IPS-18c (cell line): Measurements from ENCODE around the gene MMP14.

Experiments
- H3K4me3 ChIP-seq: 2 replicates; pipeline ENCODE4 v1.7.0; 2013; ENCODE audit warnings: low read depth, mild to moderate bottlenecking, low read length, moderate library complexity; ENCODE audit not compliant: insufficient read depth
- H3K9me3 ChIP-seq: one replicate; pipeline ENCODE4 v1.6.1; 2013; ENCODE audit warnings: mild to moderate bottlenecking, low read length, moderate library complexity; ENCODE audit not compliant: control insufficient read depth, insufficient read depth

The MMP14 gene

GRCh38 chr14:22870811-22871223 is 34.4 kb downstream of the MMP14 start:
- Histone ChIP-seq H3K4me3 (peak overlapping the region; percentile 82; the same call in 1 of the 2 replicates), H3K9me3 (no peaks in the 10 kb centered on the region)

GRCh38 chr14:22871224-22872032 is 35.0 kb downstream of the MMP14 start, which contains the start of gene LRP10:
LRP10 (plus strand) TSS chr14:22871740; CDS start chr14:22872304, 564 bp downstream.
- peaks cover 2% of the 10 kb centered on the region for H3K9me3 ChIP-seq
- H3K4me3 ChIP-seq: peak within 1 kb of the TSS; percentile 82

- Histone ChIP-seq H3K9me3 (peaks cover 2% of the 10 kb centered on the region), H3K4me3 (peak overlapping the region; percentile 82)
Measured at GRCh38 chr14:22872033-22872832, 35.8 kb downstream of the MMP14 start.

DNA sequence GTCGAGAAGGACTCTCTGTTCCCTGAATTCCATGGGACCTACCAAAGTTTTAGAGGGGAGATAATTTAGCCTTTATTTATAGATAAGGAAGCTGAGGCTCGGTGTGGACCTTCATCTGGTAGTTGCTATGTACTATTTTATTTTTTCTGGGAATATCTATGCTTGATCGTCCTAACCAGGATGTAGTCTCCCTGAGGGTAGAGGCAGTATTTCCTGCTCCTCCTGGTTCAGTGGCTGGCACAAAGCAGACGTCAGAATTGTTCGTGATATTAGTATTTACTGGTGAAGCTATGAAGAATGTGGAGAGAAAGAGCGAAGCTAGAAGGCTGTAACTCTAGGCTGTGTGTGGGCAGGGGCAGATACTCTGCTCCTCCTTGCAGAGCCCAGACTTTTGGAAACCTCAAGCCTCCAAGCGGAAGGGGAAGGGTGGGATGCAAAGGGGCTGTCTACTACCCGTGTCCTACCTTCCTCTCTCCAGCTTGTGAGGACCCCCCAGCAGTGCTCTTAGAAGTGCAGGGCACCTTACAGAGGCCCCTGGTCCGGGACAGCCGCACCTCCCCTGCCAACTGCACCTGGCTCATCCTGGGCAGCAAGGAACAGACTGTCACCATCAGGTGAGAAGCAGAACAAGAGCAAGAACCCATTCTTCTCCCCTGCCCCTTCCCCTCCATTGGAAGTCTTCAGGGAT is 36.6 kb downstream of the MMP14 start:
- Histone ChIP-seq H3K4me3 (no peak overlapping the region), H3K9me3 (peaks cover 2% of the 10 kb centered on the region)

DNA sequence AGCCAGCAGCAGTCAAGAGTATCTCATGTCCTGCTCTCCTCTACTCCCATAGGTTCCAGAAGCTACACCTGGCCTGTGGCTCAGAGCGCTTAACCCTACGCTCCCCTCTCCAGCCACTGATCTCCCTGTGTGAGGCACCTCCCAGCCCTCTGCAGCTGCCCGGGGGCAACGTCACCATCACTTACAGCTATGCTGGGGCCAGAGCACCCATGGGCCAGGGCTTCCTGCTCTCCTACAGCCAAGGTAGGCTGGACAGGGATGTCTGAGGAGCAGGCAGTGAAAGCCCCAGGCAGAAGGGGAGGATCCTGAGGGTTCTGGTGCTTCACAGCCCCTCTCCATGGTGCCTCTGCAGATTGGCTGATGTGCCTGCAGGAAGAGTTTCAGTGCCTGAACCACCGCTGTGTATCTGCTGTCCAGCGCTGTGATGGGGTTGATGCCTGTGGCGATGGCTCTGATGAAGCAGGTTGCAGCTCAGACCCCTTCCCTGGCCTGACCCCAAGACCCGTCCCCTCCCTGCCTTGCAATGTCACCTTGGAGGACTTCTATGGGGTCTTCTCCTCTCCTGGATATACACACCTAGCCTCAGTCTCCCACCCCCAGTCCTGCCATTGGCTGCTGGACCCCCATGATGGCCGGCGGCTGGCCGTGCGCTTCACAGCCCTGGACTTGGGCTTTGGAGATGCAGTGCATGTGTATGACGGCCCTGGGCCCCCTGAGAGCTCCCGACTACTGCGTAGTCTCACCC is 38.8 kb downstream of the MMP14 start:
- Histone ChIP-seq H3K4me3 (no peak overlapping the region), H3K9me3 (peaks cover 2% of the 10 kb centered on the region)

GRCh38 chr14:22875748-22876319 is 39.4 kb downstream of the MMP14 start:
- Histone ChIP-seq H3K9me3 (peaks cover 2% of the 10 kb centered on the region), H3K4me3 (no peak overlapping the region)

DNA sequence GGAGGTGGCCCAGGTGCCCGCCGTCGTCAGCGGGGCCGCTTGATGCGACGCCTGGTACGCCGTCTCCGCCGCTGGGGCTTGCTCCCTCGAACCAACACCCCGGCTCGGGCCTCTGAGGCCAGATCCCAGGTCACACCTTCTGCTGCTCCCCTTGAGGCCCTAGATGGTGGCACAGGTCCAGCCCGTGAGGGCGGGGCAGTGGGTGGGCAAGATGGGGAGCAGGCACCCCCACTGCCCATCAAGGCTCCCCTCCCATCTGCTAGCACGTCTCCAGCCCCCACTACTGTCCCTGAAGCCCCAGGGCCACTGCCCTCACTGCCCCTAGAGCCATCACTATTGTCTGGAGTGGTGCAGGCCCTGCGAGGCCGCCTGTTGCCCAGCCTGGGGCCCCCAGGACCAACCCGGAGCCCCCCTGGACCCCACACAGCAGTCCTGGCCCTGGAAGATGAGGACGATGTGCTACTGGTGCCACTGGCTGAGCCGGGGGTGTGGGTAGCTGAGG is 40.7 kb downstream of the MMP14 start:
- no peak overlapping the region for H3K4me3 ChIP-seq
- H3K9me3 ChIP-seq: peaks cover 2% of the 10 kb centered on the region

DNA sequence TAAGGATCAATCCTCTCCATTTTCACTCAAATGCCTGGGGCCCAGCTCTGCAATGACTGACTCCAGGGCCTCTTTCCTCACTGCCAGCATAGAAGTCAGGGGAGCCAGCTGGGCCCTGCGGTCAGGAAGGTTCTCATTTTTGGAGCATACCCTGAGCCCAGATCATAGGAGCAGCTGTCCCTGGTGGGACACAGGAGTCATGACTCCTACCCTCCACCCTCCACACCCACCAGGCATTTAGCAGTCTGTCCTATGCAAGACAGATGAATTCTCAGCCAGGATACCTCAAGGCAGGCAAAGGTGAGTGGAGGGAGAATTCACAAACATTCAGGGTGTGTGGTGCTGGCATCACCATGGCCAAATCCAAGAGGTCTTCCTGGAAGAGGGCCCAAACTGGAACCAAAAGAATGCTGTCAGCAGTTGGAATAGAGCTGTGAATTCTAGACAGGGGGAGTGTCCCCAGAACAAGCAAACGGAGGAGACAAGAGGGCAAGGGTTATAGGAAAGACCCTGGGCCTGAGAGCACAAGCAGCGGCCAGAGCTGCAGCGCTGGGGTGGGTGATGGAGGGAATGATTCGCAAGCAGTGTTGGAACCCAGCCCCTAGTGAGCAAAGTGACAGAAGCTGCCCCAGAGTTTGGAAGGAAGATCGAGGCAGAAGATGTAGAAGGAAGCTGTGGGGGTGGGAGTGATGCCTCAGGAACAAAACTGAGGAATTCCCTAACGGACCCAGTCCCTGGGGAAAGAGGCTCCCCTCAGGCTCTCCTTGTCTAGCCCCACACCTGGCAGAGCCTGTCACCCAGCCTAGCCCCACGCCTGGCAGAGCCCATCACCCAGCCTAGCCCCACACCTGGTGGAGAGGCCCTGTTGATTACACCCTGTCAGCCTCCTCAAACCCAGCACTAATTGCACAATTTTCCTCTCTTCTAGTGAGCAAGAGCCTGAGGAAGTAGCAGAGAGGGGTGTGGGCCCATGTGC is 42.2 kb downstream of the MMP14 start:
- H3K9me3 ChIP-seq: peaks cover 2% of the 10 kb centered on the region
- H3K4me3 ChIP-seq: no peak overlapping the region

DNA sequence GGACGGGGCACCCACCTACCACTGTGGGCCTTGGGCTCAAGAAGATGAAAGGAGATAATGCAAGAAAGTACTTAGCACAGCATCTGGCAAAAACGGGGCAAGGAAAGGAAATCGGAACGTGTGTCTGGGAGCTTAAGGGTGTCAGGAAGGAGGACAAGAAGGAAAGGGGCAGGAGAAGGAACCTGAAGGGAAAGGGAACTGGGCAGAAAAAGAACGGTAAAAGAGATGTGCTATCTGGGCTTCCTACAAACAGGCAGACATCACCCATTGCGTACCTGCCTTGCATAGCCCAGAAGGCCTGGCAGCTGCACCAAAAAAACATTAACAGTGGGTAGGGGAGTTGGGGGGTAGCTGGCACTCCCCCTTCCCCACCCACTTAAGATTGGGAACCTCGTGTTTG is 45.7 kb downstream of the MMP14 start:
- Histone ChIP-seq H3K9me3 (no peaks in the 10 kb centered on the region), H3K4me3 (no peak overlapping the region)

- peak overlapping the region; percentile 41 for H3K4me3 ChIP-seq
- no peaks in the 10 kb centered on the region for H3K9me3 ChIP-seq
Measured at GRCh38 chr14:22882529-22883172, 46.3 kb downstream of the MMP14 start.

DNA sequence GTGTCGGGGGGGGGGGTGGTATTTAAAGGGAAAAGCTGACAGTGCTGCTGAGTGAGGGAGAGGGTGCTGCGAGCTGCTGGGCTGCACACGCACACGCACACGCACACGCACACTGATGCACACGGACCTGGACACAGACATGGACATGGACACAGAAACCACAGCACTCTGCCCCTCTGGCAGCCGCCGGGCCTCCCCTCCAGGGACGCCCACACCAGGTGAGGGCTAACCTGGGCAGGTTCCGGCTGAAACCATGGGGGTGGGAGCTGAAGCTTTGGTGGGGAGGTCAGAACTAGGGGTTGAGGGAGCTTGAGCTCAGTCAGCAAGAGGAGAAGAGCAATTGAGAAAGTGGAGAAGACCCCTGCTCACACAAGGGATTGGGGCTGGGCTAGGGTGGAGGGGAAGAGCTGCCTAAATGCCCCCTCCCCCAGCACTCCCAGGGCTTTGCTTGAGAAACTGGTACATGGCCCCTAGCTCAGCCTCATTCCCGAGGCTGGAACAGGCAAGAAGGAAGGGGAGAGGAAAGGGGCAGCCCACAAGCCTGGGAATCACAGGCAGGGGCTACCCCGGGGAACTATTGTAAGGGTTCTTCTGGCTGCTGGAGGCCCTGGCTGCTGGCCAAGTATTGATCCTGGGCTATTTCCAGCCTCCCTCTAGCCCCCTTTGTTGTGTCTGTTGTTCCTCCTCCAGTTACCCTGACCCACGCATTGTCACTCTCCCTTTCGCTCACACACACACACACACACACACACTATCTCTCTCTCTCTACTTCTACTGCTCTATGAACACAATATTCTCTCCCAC is 47.0 kb downstream of the MMP14 start, which contains the start of gene REM2:
TSS of gene REM2 (plus strand) at position 50 of the 804 bp plus-strand sequence. CDS start at position 116, 66 bp downstream.
- Histone ChIP-seq H3K4me3 (peak within 1 kb of the TSS; percentile 41), H3K9me3 (no peaks in the 10 kb centered on the region)

DNA sequence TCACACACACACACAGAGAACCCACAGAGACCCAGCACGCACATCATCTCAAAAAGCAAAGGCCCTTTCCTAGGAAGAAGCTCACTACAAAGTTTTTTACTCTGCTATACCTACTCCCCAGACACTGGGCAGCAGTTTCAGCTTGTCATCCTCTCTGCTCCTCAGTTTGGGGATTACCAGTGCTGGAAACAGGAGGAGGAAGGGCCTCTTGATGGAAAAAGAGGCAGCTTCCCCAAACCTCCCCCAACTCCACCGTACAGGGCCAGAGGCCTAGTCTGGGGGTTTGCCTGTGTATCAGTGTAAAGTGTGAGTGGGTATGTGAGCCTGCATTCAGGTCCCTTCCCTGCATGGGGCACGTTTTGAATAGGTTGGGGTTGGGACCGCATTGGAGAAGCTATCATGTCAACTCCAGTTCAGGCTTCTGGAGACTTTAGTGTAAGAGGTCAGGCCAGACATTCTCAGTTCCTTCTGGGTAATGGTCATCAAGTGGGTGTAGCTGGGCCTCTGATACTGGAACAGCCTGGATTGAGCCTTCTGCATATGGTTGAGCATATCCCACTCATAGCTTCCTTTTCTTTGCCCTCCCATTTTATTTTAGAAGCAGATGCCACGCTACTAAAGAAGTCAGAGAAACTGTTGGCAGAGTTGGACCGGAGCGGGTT is 47.8 kb downstream of the MMP14 start:
- Histone ChIP-seq H3K9me3 (no peaks in the 10 kb centered on the region), H3K4me3 (no peak overlapping the region; the same call in 1 of the 2 replicates)

GRCh38 chr14:22884738-22885523 is 48.5 kb downstream of the MMP14 start:
- Histone ChIP-seq H3K4me3 (no peak overlapping the region), H3K9me3 (no peaks in the 10 kb centered on the region)
